Fibroblast of the aortic adventitia (primary cell): ENCODE measurements around the gene ADAMTS3. TPM values are rescaled to one million over a fixed set of nuclear protein-coding genes. Genes with fewer than 3 reads are reported as not detected.

Experiments
- DNase-seq: peaks from one replicate; pipeline ENCODE4 v3.0.0-alpha.2; 2010; ENCODE audit warnings: low read depth
- H3K4me3 ChIP-seq: 2 replicates; pipeline ENCODE4 v1.5.1; 2011; ENCODE audit warnings: low read depth, mild to moderate bottlenecking, control low read depth, low read length, moderate library complexity
- total RNA-seq: library from RNA; depleted of rRNA; stranded (reverse); fragments of >200 nt; gene quantifications from 2 replicates; pipeline ENCODE4 v1.2.3, GENCODE V29; 2012; ENCODE audit warnings: low replicate concordance
- TF ChIP-seq, protein P1 (sequence below): IDR thresholded peaks from 2 replicates; pipeline ENCODE4 v1.5.1; 2011; ENCODE audit warnings: mild to moderate bottlenecking, low read length, control low read depth, inconsistent platforms; ENCODE audit not compliant: insufficient read depth

The ADAMTS3 gene
- total RNA-seq, 1 donor = 20.3 TPM

- no peak overlapping the region for H3K4me3 ChIP-seq
- no peak for DNase-seq
- TF ChIP-seq, protein P1, sequence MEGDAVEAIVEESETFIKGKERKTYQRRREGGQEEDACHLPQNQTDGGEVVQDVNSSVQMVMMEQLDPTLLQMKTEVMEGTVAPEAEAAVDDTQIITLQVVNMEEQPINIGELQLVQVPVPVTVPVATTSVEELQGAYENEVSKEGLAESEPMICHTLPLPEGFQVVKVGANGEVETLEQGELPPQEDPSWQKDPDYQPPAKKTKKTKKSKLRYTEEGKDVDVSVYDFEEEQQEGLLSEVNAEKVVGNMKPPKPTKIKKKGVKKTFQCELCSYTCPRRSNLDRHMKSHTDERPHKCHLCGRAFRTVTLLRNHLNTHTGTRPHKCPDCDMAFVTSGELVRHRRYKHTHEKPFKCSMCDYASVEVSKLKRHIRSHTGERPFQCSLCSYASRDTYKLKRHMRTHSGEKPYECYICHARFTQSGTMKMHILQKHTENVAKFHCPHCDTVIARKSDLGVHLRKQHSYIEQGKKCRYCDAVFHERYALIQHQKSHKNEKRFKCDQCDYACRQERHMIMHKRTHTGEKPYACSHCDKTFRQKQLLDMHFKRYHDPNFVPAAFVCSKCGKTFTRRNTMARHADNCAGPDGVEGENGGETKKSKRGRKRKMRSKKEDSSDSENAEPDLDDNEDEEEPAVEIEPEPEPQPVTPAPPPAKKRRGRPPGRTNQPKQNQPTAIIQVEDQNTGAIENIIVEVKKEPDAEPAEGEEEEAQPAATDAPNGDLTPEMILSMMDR = no peak
Measured at GRCh38 chr4:72457158-72457557, 111.9 kb downstream of the ADAMTS3 start.

- DNase-seq = peak; percentile 60
- no peak overlapping the region for H3K4me3 ChIP-seq
- TF ChIP-seq, protein P1 = no peak
Measured at GRCh38 chr4:72451349-72451748, 117.7 kb downstream of the ADAMTS3 start.

- peak; percentile 41 for DNase-seq
- TF ChIP-seq, protein P1 = no peak
- H3K4me3 ChIP-seq = no peak overlapping the region
Measured at GRCh38 chr4:72449705-72450104, 119.3 kb downstream of the ADAMTS3 start.

DNA sequence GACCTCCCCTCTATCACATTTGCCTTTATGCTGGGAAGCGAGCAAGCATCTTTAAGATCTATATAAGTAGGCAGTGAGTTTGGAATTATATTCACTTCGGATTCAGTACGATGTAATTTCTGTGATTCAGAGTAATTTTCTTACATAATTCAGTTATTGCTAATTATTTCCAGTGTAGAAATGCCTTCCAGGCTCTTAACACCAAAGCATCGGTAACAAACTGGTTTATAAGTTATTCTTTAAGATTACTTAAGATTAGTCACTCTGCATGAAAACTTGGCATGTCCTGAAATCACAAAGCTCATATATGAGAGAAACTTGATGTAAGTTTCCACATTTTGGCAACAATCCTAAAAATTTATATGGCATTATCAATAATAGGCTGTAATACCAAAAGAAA, 120.8 kb downstream of the ADAMTS3 start:
- DNase-seq = no peak
- TF ChIP-seq, protein P1 = no peak
- H3K4me3 ChIP-seq = no peak overlapping the region

- DNase-seq = peak; percentile 63
- TF ChIP-seq, protein P1 = no peak
- H3K4me3 ChIP-seq = no peak overlapping the region
Measured at GRCh38 chr4:72446353-72447055, 122.5 kb downstream of the ADAMTS3 start.

DNA sequence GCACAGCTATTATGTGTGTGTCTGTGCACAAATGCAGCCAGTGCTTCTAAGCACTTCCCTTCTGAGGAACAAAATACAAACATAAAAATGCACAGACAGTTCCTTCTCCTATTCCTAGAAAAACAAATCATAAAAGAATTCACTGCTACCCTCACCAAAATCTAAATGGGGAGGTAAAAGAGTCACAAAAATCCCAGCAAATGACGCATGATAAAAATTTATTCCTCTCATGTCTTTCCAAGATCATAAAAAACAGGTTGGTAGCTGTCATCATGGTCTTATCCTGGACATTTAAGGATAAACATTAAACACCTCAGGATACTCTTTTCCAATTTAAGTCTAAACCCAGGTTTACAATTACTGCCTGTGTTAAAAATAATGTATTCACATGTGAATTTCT, 124.9 kb downstream of the ADAMTS3 start:
- TF ChIP-seq, protein P1 = no peak
- DNase-seq = no peak
- H3K4me3 ChIP-seq = no peak overlapping the region

DNA sequence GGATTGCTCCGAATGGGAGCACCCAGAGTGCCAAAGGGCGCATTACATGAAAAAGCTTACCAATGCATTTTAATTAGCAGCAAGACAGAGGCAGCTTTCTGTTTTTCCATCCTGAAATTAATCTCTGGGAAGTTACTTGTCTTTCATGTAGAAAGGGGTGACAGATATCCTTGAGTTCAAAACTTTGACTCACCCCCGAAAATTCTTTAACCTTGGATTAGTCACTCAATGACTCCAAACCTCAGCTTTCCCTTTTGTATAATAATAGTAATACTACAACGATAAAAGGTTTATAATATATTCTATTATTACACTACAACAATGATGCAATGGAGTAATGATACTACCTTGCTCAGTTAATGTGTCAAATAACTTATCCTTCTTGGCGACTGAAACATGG, 126.3 kb downstream of the ADAMTS3 start:
- no peak overlapping the region for H3K4me3 ChIP-seq
- TF ChIP-seq, protein P1 = no peak
- no peak for DNase-seq
